Muscle layer of duodenum (tissue), 2 donors: ENCODE results near the gene VSIG8.
A peak's percentile ranks its signal among the peaks of the same experiment; 100 is the strongest.

Experiments used
- H3K27ac ChIP-seq: one replicate; pipeline ENCODE4 v1.7.0; 2013; ENCODE audit warnings: mild to moderate bottlenecking, low read length
- H3K27me3 ChIP-seq: one replicate; pipeline ENCODE4 v1.7.0; 2013; ENCODE audit warnings: low read depth, mild to moderate bottlenecking, control low read depth, low read length
- H3K36me3 ChIP-seq, 2 donors: one replicate each; pipeline ENCODE4 v1.7.0; 2013; ENCODE audit warnings: low read length in 2 of 2, control low read depth in 1 of 2, mild to moderate bottlenecking in 1 of 2; ENCODE audit not compliant: insufficient read depth in 2 of 2, control insufficient read depth in 1 of 2
- H3K4me1 ChIP-seq, 2 donors: one replicate each; pipeline ENCODE4 v1.7.0; 2013; ENCODE audit warnings: low read length in 2 of 2, mild to moderate bottlenecking in 2 of 2, control low read depth in 1 of 2, moderate library complexity in 1 of 2; ENCODE audit not compliant: insufficient read depth in 2 of 2, control insufficient read depth in 1 of 2
- H3K4me3 ChIP-seq, 2 donors: one replicate each; pipeline ENCODE4 v1.7.0; 2013; ENCODE audit warnings: low read length in 2 of 2, low read depth in 1 of 2, mild to moderate bottlenecking in 1 of 2
- H3K9me3 ChIP-seq, 2 donors: one replicate each; pipeline ENCODE4 v1.7.0; 2013; ENCODE audit warnings: low read length in 2 of 2, control low read depth in 1 of 2, mild to moderate bottlenecking in 1 of 2; ENCODE audit not compliant: control insufficient read depth in 1 of 2
- donor health status: healthy.

VSIG8 gene

DNA sequence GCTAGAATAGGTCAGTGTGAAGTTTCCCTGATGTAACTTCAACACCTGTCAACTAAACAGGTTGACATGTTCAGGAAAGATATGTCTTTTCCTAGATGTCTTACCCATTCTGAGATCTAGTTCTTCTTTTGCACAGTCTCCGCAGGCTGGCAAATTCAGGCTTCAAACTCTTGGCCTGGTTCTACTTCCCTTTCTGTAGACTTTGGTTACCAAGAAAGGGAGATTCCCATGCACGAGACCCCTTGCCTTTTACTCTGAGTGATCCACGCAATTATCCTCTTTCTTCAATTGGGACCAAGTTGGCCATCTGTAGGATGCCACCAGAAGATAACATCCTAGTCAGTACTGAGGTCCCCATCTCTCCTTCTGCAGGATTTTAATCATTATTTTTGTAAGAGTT is 35.5 kb upstream of the VSIG8 start:
- Histone ChIP-seq H3K4me3 (no peak overlapping the region), H3K36me3 (no peaks in the 10 kb centered on the region), H3K9me3 (no peaks in the 10 kb centered on the region), H3K27me3 (no peaks in the 10 kb centered on the region), H3K27ac (no peak overlapping the region), H3K4me1 (peaks cover 10 to 15% of the 10 kb centered on the region in 2 donors)

GRCh38 chr1:159896546-159896930 is 34.1 kb upstream of the VSIG8 start:
- Histone ChIP-seq H3K27ac (no peak overlapping the region), H3K4me1 (peaks cover 10 to 15% of the 10 kb centered on the region in 2 donors), H3K9me3 (no peaks in the 10 kb centered on the region), H3K27me3 (no peaks in the 10 kb centered on the region), H3K36me3 (no peaks in the 10 kb centered on the region), H3K4me3 (no peak overlapping the region)

GRCh38 chr1:159895836-159896545 is 33.5 kb upstream of the VSIG8 start:
- no peaks in the 10 kb centered on the region for H3K9me3 ChIP-seq
- H3K36me3 ChIP-seq: no peaks in the 10 kb centered on the region
- H3K4me1 ChIP-seq: peaks cover 10 to 14% of the 10 kb centered on the region in 2 donors
- no peak overlapping the region for H3K27ac ChIP-seq
- H3K27me3 ChIP-seq: no peaks in the 10 kb centered on the region
- no peak overlapping the region for H3K4me3 ChIP-seq

GRCh38 chr1:159895286-159895685 is 32.8 kb upstream of the VSIG8 start:
- Histone ChIP-seq H3K9me3 (no peaks in the 10 kb centered on the region), H3K4me3 (no peak overlapping the region), H3K36me3 (no peaks in the 10 kb centered on the region), H3K27me3 (no peaks in the 10 kb centered on the region), H3K4me1 (peaks cover 9 to 10% of the 10 kb centered on the region in 2 donors), H3K27ac (no peak overlapping the region)

- Histone ChIP-seq H3K36me3 (no peaks in the 10 kb centered on the region), H3K27ac (no peak overlapping the region), H3K27me3 (no peaks in the 10 kb centered on the region), H3K9me3 (no peaks in the 10 kb centered on the region), H3K4me1 (peaks cover 5 to 15% of the 10 kb centered on the region in 2 donors), H3K4me3 (no peak overlapping the region)
Observed at GRCh38 chr1:159892944-159893343, 30.5 kb upstream of the VSIG8 start.

DNA sequence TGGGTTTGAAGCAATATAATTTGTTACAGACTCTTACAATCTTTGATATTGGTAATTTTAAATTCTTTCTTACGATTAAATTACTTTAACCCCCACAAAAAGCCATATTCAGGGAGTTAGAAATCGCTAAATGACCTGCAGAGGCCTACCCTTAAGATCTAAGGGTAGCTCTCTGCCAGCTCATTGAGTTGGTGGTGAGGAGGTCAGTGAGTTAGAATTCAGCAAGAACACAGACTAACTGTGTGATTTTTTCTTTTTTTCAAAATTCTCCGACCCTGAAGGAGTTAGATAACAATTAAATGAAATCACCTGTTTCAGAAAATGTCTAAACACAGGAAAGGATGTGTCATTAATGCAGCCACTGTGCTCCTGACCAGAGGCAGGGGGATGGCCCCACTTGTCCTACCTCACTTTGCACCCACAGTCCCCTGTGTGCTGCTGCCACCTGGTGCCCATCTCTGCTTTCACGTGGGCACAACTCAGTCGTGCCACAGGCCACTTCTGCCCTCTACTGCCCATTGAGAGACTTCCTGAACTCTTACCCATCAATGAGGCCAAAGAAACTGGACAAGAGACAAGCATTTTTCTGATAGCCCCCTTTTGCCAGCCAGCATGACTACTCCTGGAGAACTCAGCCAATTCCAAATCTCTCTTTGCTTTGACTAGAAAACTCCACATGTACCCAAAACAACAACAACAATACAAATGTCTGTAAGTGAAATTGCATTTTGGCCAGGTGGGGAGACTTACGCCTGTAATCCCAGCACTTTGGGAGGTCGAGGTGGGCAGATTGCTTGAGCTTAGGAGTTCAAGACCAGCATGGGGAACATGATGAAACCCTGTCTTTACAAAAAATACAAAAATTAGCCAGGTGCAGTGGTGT is 29.1 kb upstream of the VSIG8 start:
- no peaks in the 10 kb centered on the region for H3K27me3 ChIP-seq
- peaks cover 5 to 12% of the 10 kb centered on the region in 2 donors for H3K4me1 ChIP-seq
- H3K9me3 ChIP-seq: no peaks in the 10 kb centered on the region
- no peak overlapping the region for H3K27ac ChIP-seq
- H3K4me3 ChIP-seq: no peak overlapping the region
- no peaks in the 10 kb centered on the region for H3K36me3 ChIP-seq

DNA sequence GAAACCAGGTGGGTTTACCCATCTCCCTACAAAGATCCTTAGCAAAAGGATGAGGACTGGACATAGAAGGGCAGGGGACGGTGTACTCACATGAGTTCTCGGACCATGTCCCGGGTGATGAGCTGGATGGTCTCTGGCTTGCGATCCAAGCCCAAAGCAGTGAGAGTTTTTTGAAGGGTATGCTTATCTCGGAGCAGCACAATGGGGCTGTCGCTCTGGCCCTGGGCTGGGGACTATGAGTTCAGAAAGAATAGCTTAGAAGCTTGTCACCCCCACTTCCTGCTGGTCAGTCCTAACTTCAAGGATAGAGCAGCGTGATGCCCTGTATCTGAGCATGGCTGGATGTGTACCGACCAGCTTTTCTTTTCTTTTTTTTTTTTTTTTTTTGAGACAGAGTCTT is 27.9 kb upstream of the VSIG8 start:
- Histone ChIP-seq H3K36me3 (no peaks in the 10 kb centered on the region), H3K27ac (peak overlapping the region; percentile 2), H3K4me3 (no peak overlapping the region), H3K27me3 (no peaks in the 10 kb centered on the region), H3K9me3 (no peaks in the 10 kb centered on the region), H3K4me1 (peaks cover 5 to 9% of the 10 kb centered on the region in 2 donors)

GRCh38 chr1:159889821-159890252 is 27.4 kb upstream of the VSIG8 start:
- Histone ChIP-seq H3K4me1 (peaks cover 5 to 9% of the 10 kb centered on the region in 2 donors), H3K4me3 (no peak overlapping the region), H3K27ac (peak overlapping the region; percentile 2), H3K36me3 (no peaks in the 10 kb centered on the region), H3K27me3 (no peaks in the 10 kb centered on the region), H3K9me3 (no peaks in the 10 kb centered on the region)

- Histone ChIP-seq H3K27ac (no peak overlapping the region), H3K36me3 (no peaks in the 10 kb centered on the region), H3K9me3 (no peaks in the 10 kb centered on the region), H3K27me3 (no peaks in the 10 kb centered on the region), H3K4me1 (peaks cover 5 to 9% of the 10 kb centered on the region in 2 donors), H3K4me3 (no peak overlapping the region)
Observed at GRCh38 chr1:159889202-159889601, 26.7 kb upstream of the VSIG8 start.

GRCh38 chr1:159884296-159884695 is 21.8 kb upstream of the VSIG8 start:
- Histone ChIP-seq H3K4me3 (no peak overlapping the region), H3K27ac (no peak overlapping the region), H3K4me1 (no peaks in the 10 kb centered on the region), H3K36me3 (no peaks in the 10 kb centered on the region), H3K27me3 (no peaks in the 10 kb centered on the region), H3K9me3 (no peaks in the 10 kb centered on the region)

GRCh38 chr1:159883134-159883533 is 20.7 kb upstream of the VSIG8 start:
- Histone ChIP-seq H3K27me3 (no peaks in the 10 kb centered on the region), H3K27ac (no peak overlapping the region), H3K9me3 (no peaks in the 10 kb centered on the region), H3K4me1 (no peaks in the 10 kb centered on the region), H3K4me3 (no peak overlapping the region), H3K36me3 (no peaks in the 10 kb centered on the region)
